ENCODE measurements around the gene SIAH1.
"Not testable (repeated sequence)": the region's sequence is repeated elsewhere in the genome, so short reads cannot be mapped to it uniquely, and the experiment has no call there.

SIAH1 gene

DNA sequence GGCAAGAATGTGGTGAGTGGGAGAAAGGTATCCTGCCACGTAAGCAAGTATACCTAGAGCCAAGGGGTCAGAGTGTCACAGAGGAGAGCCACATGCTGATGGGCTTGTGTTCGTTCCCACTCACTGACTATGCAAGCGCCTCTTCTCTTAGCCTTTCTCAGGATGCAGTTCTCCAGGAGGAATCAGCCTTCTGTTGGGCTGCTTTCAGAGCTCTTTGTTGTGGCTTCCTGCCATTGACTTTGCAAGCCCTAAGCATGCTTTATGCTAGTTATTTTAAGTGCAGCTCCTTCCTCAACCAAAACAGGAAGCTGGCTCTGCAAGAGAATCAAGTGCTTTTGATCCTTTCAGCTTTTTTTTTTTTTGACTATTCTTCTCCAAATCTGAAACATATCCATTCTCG, 66.6 kb downstream of the SIAH1 start:
- ChIA-PET CTCF (interaction anchor here (0.7 to 2.7 kb wide), 4 partner anchors 81 to 312 kb away, joined by 3 to 10 read pairs (median 4); no protein-coding TSS in a partner anchor), POLR2A (no interaction called here)
- no peak for DNase-seq (ENCODE audit: extremely low spot score)
- TF ChIP-seq, protein P1, sequence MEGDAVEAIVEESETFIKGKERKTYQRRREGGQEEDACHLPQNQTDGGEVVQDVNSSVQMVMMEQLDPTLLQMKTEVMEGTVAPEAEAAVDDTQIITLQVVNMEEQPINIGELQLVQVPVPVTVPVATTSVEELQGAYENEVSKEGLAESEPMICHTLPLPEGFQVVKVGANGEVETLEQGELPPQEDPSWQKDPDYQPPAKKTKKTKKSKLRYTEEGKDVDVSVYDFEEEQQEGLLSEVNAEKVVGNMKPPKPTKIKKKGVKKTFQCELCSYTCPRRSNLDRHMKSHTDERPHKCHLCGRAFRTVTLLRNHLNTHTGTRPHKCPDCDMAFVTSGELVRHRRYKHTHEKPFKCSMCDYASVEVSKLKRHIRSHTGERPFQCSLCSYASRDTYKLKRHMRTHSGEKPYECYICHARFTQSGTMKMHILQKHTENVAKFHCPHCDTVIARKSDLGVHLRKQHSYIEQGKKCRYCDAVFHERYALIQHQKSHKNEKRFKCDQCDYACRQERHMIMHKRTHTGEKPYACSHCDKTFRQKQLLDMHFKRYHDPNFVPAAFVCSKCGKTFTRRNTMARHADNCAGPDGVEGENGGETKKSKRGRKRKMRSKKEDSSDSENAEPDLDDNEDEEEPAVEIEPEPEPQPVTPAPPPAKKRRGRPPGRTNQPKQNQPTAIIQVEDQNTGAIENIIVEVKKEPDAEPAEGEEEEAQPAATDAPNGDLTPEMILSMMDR (IDR thresholded peaks at IDR 0.05; ENCODE audit: control extremely low read depth, extremely low read depth, low read depth, missing control alignments): no peak

DNA sequence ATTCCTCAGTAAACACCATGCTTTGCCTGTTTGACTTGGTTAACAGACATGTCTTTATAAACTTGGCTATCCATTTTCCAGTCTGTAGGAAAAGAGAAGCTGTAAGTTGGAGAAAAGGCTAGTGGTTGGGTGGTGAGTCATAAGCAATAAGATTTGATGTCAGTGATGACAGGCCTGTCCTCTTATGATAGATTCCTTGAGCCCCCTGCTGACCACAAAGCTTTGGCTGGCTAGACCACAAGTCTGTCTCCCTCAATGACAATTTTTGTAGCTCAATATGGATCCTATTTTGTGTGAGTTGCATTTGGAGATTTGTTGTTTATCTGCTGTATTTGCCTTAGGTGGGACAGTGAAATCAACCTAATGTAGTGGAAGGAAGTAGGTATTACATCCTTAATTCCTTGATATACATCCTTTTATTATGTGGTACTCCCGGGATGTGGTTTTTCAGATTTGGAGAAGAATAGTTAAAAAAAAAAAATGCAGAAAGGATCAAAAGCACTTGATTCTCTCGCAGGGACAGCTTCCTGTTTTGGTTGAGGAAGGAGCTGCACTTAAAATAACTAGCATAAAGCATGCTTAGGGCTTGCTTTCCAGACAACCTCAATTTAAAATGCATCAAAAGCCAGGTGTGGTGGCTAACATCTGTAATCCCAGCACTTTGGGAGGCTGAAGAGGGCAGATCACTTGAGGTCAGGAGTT, 67.4 kb downstream of the SIAH1 start:
- DNase-seq (ENCODE audit: extremely low spot score): no peak
- CTCF ChIA-PET: interaction anchor here (0.9 to 2.7 kb wide), 6 partner anchors 9 to 313 kb away, joined by 3 to 10 read pairs (median 4); no protein-coding TSS in a partner anchor

DNA sequence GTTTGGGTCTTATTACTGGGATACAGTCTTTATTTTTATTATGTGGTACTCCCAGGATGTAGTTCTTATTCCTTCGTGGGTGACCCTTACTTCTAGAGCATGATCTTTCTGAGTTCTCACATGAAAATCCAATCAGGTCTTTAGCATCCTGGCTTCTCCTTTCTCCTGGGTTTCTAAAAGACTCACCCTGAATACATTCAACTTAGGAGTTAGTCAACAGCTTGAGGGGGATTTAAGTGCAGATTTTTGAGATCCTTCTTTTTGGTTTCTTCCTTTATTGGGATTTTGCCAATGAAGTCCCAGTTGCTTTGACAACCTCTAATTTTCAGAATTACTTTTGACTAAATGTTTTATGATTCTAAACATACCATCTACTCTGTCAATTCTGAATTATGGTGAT, 68.2 kb downstream of the SIAH1 start:
- POLR2A ChIA-PET: no interaction called here
- TF ChIP-seq, protein P1 (IDR thresholded peaks at IDR 0.05; ENCODE audit: control extremely low read depth, extremely low read depth, low read depth, missing control alignments): no peak
- DNase-seq (ENCODE audit: extremely low spot score): no peak
- CTCF ChIA-PET: interaction anchor here (0.9 to 2.7 kb wide), 5 partner anchors 10 to 313 kb away, joined by 3 to 10 read pairs (median 4); no protein-coding TSS in a partner anchor

More for the DNA sequence above, 67.4 kb downstream of the SIAH1 start:
- POLR2A ChIA-PET: interaction anchor here (0.6 kb wide), 1 partner anchor 48 kb away, joined by 11 read pairs; no protein-coding TSS in a partner anchor
- TF ChIP-seq, protein P1 (IDR thresholded peaks at IDR 0.05; ENCODE audit: control extremely low read depth, extremely low read depth, low read depth, missing control alignments): peak; percentile 1

DNA sequence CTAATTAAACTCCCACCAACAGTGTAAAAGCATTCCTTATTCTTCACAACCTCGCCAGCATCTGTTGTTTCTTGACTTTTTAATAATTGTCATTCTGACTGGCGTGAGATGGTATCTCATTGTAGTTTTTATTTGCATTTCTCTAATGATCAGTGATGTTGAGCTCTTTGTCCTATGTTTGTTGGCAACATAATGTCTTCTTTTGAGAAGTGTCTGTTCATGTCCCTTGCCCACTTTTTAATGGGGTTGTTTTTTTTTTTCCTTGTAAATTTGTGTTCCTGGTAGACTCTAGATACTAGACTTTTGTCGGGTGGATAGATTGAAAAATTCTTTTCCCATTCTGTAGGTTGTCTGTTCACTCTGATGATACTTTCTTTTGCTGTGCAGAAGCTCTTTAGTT, 71.3 kb downstream of the SIAH1 start:
- POLR2A ChIA-PET; DNase-seq (ENCODE audit: extremely low spot score): not testable (repeated sequence)
- CTCF ChIA-PET: interaction anchor here (1.3 to 1.7 kb wide), 2 partner anchors 9 to 310 kb away, joined by 4 to 7 read pairs; no protein-coding TSS in a partner anchor

GRCh38 chr16:48310908-48311641, 74.1 kb downstream of the SIAH1 start:
- TF ChIP-seq, protein P1 (IDR thresholded peaks at IDR 0.05; ENCODE audit: control extremely low read depth, extremely low read depth, low read depth, missing control alignments): no peak
- POLR2A ChIA-PET: no interaction called here
- DNase-seq (ENCODE audit: extremely low spot score): no peak
- CTCF ChIA-PET: interaction anchor here (0.8 to 2.6 kb wide), 2 partner anchors 10 to 312 kb away, joined by 3 to 10 read pairs; no protein-coding TSS in a partner anchor

All from GM10248 (cell line).